DOHH2 (cell line): Measurements from ENCODE around the gene TMEM151A.

Experiments used
- CTCF ChIP-seq: fragments of 200-600 bp; sonication (generic); IDR thresholded peaks from one replicate; pipeline ENCODE4 v1.5.1; 2014; ENCODE audit warnings: antibody characterized with exemption, mild to moderate bottlenecking, low read depth, low read length; ENCODE audit not compliant: poor library complexity, severe bottlenecking
- EZH2phosphoT487 ChIP-seq: fragments of 200-600 bp; sonication (generic); IDR thresholded peaks from 2 replicates; pipeline ENCODE4 v1.6.1; 2017; ENCODE audit warnings: borderline replicate concordance, mild to moderate bottlenecking, antibody characterized with exemption, low read length, moderate library complexity, mixed read lengths

GRCh38 chr11:66271816-66272215 is 19.9 kb upstream of the TMEM151A start:
- no peak for TF ChIP-seq CTCF
- no peak for TF ChIP-seq EZH2phosphoT487
